Kidney (tissue), 14 donors: ENCODE measurements around the gene STEAP4. TPM values are rescaled to one million over a fixed set of nuclear protein-coding genes. Genes with fewer than 3 reads are reported as not detected.

Source experiments
- DNase-seq, 5 donors: peaks; one replicate each; pipeline ENCODE4 v3.0.0-alpha.2; 2013 to 2020
- FAIRE-seq: peaks from 2 replicates; lab custom pipeline; 2012; peaks lifted over from hg19 to GRCh38; lab: Jason Lieb, UNC
- H3K27ac ChIP-seq, 2 donors: one replicate each; pipeline ENCODE4 v1.7.0; 2013; ENCODE audit warnings: low read depth in 2 of 2, low read length in 2 of 2, inconsistent platforms in 1 of 2
- H3K27me3 ChIP-seq: one replicate; pipeline ENCODE4 v1.7.1; 2013; ENCODE audit warnings: low read length, inconsistent platforms; ENCODE audit not compliant: control insufficient read depth, insufficient read depth
- H3K36me3 ChIP-seq, 3 donors: one replicate each; pipeline versions ENCODE4 v1.7.0 to v1.7.1; 2013; ENCODE audit warnings: low read length in 3 of 3, control low read depth in 1 of 3, inconsistent platforms in 1 of 3; ENCODE audit not compliant: insufficient read depth in 3 of 3, control insufficient read depth in 2 of 3
- H3K4me1 ChIP-seq, 3 donors: one replicate each; pipeline versions ENCODE4 v1.7.0 to v1.7.1; 2013; ENCODE audit warnings: low read length in 3 of 3, inconsistent platforms in 1 of 3, low read depth in 1 of 3; ENCODE audit not compliant: control insufficient read depth in 2 of 3, insufficient read depth in 2 of 3
- H3K4me3 ChIP-seq, 3 donors: one replicate each; pipeline versions ENCODE4 v1.7.0 to v1.8.1; 2013; ENCODE audit warnings: low read length in 3 of 3, control low read depth in 1 of 3, inconsistent platforms in 1 of 3
- H3K9ac ChIP-seq, 3 donors: one replicate each; pipeline versions ENCODE4 v1.7.0 to v1.7.1; 2013; ENCODE audit warnings: low read length in 3 of 3, control low read depth in 1 of 3, inconsistent platforms in 1 of 3
- H3K9me3 ChIP-seq, 3 donors: one replicate each; pipeline versions ENCODE4 v1.7.0 to v1.7.1; 2013; ENCODE audit warnings: low read length in 3 of 3, control low read depth in 1 of 3, inconsistent platforms in 1 of 3; ENCODE audit not compliant: control insufficient read depth in 2 of 3, insufficient read depth in 1 of 3
- intact Hi-C: fragments of 100-400 bp; cut with DNase I; formaldehyde crosslinking; loops from one replicate; pipeline ENCODE4 v1.11.1; 2022
- polyA plus RNA-seq: library from polyadenylated mRNA; stranded (reverse); fragments of 350-450 nt; fragmentation: Illumina TruSeq; extraction: RNeasy Lipid Tissue Mini Kit (QIAGEN cat#74804); gene quantifications from one replicate; pipeline ENCODE4 v1.2.3, GENCODE V29; 2014; ENCODE audit warnings: low read depth, low replicate concordance; ENCODE audit not compliant: insufficient read depth
- total RNA-seq: library from RNA; stranded (reverse); fragmentation: NEBNext Ultra II Directional; extraction: Animal tissue kit (Norgen Biotek cat#: 25700); gene quantifications from one replicate; pipeline ENCODE4 v1.2.1, GENCODE V29; 2021
- TF ChIP-seq, protein P1 (sequence below): IDR thresholded peaks from 3 replicates; pipeline ENCODE4 v1.5.1; 2012; ENCODE audit warnings: mild to moderate bottlenecking, moderate library complexity, borderline replicate concordance; ENCODE audit not compliant: insufficient read depth; ENCODE audit errors: extremely low read depth
- donor health status: control.
- donor health status: control.
- donor health status: control.
- donor health status: control.
- donor health status: control.
- donor health status: DM: yes; HTN: yes; CAD: no.
- donor health status: Normal renal cell carcinoma (clear cell type).

Gene STEAP4
- total and polyA plus RNA-seq, 2 donors from 2014 or later, result 3.4 to 80.2 TPM

DNA sequence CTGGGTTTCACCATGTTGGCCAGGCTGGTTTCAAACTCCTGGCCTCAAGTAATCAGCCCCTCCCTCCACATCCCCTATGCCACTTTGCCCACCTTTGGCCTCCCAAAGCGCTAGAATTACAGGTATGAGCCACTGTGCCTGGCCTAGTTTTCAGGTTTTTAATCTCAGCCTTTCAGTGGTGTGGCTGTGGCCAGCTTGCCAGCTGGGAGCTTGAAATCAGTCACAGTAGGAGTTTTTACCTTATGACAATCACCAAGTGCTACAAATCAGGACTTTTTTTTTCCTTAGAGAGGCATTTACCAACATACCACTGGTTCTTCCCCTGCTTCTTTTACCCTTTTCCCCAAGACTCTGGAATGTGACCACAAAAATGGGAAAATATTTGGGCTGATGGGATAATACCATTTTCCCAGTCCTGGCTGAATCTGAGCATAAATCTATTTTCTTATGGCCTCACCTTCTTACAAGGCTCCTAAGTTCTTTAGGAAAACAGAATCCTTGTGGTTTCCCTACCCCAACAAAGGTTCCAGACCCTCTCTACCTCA lies 6.2 kb downstream of the STEAP4 start:
- Histone ChIP-seq H3K4me3 (no peak overlapping the region), H3K36me3 (no peaks in the 10 kb centered on the region), H3K4me1 (no peaks in the 10 kb centered on the region), H3K9me3 (no peaks in the 10 kb centered on the region), H3K9ac (no peak overlapping the region), H3K27me3 (no peaks in the 10 kb centered on the region), H3K27ac (no peak overlapping the region)
- DNase-seq (no peak), FAIRE-seq (no peak)
- TF ChIP-seq, protein P1, sequence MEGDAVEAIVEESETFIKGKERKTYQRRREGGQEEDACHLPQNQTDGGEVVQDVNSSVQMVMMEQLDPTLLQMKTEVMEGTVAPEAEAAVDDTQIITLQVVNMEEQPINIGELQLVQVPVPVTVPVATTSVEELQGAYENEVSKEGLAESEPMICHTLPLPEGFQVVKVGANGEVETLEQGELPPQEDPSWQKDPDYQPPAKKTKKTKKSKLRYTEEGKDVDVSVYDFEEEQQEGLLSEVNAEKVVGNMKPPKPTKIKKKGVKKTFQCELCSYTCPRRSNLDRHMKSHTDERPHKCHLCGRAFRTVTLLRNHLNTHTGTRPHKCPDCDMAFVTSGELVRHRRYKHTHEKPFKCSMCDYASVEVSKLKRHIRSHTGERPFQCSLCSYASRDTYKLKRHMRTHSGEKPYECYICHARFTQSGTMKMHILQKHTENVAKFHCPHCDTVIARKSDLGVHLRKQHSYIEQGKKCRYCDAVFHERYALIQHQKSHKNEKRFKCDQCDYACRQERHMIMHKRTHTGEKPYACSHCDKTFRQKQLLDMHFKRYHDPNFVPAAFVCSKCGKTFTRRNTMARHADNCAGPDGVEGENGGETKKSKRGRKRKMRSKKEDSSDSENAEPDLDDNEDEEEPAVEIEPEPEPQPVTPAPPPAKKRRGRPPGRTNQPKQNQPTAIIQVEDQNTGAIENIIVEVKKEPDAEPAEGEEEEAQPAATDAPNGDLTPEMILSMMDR, result no peak
- intact Hi-C loops, result no loop called here

DNA sequence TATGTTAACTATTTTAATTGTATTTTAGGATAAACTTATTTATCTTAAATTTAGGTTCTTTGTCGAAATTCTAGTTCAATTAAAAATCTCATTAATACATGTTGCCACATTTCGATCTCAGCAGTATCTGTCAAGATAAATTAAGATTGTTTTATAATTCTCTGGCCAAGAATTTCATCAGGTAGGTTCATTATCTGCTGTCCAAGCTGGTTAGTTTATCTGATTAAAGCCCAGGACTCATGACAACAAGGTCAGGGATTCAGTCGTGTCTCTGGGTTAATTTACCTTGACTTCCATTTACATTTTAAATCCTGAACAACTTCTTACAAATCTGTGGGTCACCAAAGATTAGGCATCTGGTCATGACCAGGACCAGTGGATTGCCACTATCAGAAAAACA lies 7.6 kb downstream of the STEAP4 start:
- TF ChIP-seq, protein P1, result no peak
- H3K4me1 ChIP-seq, result no peaks in the 10 kb centered on the region
- no peaks in the 10 kb centered on the region for H3K36me3 ChIP-seq
- H3K9ac ChIP-seq, result no peak overlapping the region
- no peak for DNase-seq
- FAIRE-seq, result no peak
- H3K9me3 ChIP-seq, result no peaks in the 10 kb centered on the region
- H3K27me3 ChIP-seq, result no peaks in the 10 kb centered on the region
- no peak overlapping the region for H3K4me3 ChIP-seq
- intact Hi-C loops, result no loop called here
- no peak overlapping the region for H3K27ac ChIP-seq

DNA sequence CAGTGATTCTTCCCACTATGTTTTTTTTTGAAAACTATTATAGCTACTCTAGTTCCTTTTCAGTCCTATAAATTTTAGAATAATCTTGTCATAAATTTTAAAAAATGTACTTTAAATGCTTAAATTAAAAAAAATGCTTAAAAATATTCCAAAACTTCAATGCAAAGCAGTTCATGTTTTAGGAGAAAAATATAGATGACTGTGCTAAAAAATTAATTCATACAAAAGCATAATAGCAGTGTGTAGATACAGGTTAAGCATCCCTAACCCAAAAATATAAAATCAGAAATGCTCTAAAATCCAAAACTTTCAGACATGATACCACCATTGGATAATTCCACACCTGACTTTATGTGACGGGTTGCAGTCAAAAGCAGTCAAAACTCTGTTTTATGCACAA lies 12.8 kb downstream of the STEAP4 start:
- H3K27me3 ChIP-seq, result no peaks in the 10 kb centered on the region
- no peak overlapping the region for H3K9ac ChIP-seq
- FAIRE-seq (no peak), DNase-seq (no peak)
- H3K9me3 ChIP-seq, result no peaks in the 10 kb centered on the region
- no peak overlapping the region for H3K27ac ChIP-seq
- H3K4me3 ChIP-seq, result no peak overlapping the region
- TF ChIP-seq, protein P1, result no peak
- H3K4me1 ChIP-seq, result no peaks in the 10 kb centered on the region
- intact Hi-C loops, result no loop called here
- H3K36me3 ChIP-seq, result no peaks in the 10 kb centered on the region
